Sigmoid colon (tissue), 7 donors: ENCODE data around the gene ARHGAP9. TPM values are rescaled to one million over a fixed set of nuclear protein-coding genes. Genes with fewer than 3 reads are reported as not detected.
A peak's percentile ranks its signal among the peaks of the same experiment; 100 is the strongest.

Experiments
- DNase-seq: peaks from one replicate; pipeline ENCODE4 v3.0.0-alpha.2; 2019
- H3K27ac ChIP-seq, 4 donors: fragments of 200-600 bp; sonication (generic); one replicate each; pipeline ENCODE4 v1.5.1; 2016 to 2019; ENCODE audit warnings: mild to moderate bottlenecking in 1 of 4
- H3K27me3 ChIP-seq, 3 donors: fragments of 200-600 bp; sonication (generic); one replicate each; pipeline ENCODE4 v1.5.1; 2019; ENCODE audit warnings: mild to moderate bottlenecking in 1 of 3
- H3K36me3 ChIP-seq, 4 donors: fragments of 200-600 bp; sonication (generic); one replicate each; pipeline ENCODE4 v1.5.1; 2016 to 2019
- H3K4me1 ChIP-seq, 4 donors: fragments of 200-600 bp; sonication (generic); one replicate each; pipeline ENCODE4 v1.5.1; 2017 to 2019
- H3K4me3 ChIP-seq, 4 donors: fragments of 200-600 bp; sonication (generic); one replicate each; pipeline ENCODE4 v1.5.1; 2017 to 2019; ENCODE audit warnings: mild to moderate bottlenecking in 2 of 4, moderate library complexity in 1 of 4
- H3K9me3 ChIP-seq, 4 donors: fragments of 200-600 bp in 3 of 4; sonication (generic) in 3 of 4; one replicate each; pipeline versions ENCODE4 v1.5.1 to v1.6.1; 2013 to 2019
- EP300 ChIP-seq, 4 donors: sonication (generic); formaldehyde crosslinking; IDR thresholded peaks; one replicate each; pipeline ENCODE4 v1.6.1; 2017; ENCODE audit warnings: antibody characterized with exemption in 4 of 4
- POLR2A ChIP-seq, 2 donors: fragments of 450-650 bp; IDR thresholded peaks; one replicate each; pipeline ENCODE4 v1.6.1; 2016; ENCODE audit warnings: antibody characterized with exemption in 2 of 2, mild to moderate bottlenecking in 2 of 2, moderate library complexity in 2 of 2
- POLR2AphosphoS5 ChIP-seq, 4 donors: sonication (generic); formaldehyde crosslinking; IDR thresholded peaks; one replicate each; pipeline ENCODE4 v1.6.1; 2017; ENCODE audit warnings: antibody characterized with exemption in 4 of 4
- WGBS, 2 donors: extraction: QIAGEN DNeasy Blood & Tissue Kit; methylation state at CpG; one replicate each; pipeline ENCODE4 v1.1.7; 2013; 5-methylcytosine and 5-hydroxymethylcytosine counted together
- intact Hi-C: fragments of 100-400 bp; cut with DNase I; formaldehyde crosslinking; loops from one replicate; pipeline ENCODE4 v1.15.1; 2023
- polyA plus RNA-seq, 3 donors: library from polyadenylated mRNA; stranded (reverse); fragments of 200-250 nt; gene quantifications; one replicate each; pipeline ENCODE4 v1.2.3, GENCODE V29; 2013
- total RNA-seq, 4 donors: library from RNA; depleted of rRNA; stranded (reverse); fragments of >200 nt; gene quantifications; one replicate each; pipeline ENCODE4 v1.1.0, GENCODE V29; 2016
- TF ChIP-seq, protein P1 (sequence below), 4 experiments: fragments of 450-650 bp in 3 of 4; fragments of 200-600 bp in 1 of 4; IDR thresholded peaks; one replicate each; pipeline ENCODE4 v1.5.1; 2016 to 2019; ENCODE audit warnings: antibody characterized with exemption in 4 of 4, mild to moderate bottlenecking in 3 of 4, moderate library complexity in 2 of 4
- donor health status: healthy with polysubstance abuse.
- donor health status: Bipolar disorder and iron deficiency.
- donor health status: healthy.

The ARHGAP9 gene
- total and polyA plus RNA-seq, 7 donors = 4.3 to 54.7 (median 6.6) TPM

DNA sequence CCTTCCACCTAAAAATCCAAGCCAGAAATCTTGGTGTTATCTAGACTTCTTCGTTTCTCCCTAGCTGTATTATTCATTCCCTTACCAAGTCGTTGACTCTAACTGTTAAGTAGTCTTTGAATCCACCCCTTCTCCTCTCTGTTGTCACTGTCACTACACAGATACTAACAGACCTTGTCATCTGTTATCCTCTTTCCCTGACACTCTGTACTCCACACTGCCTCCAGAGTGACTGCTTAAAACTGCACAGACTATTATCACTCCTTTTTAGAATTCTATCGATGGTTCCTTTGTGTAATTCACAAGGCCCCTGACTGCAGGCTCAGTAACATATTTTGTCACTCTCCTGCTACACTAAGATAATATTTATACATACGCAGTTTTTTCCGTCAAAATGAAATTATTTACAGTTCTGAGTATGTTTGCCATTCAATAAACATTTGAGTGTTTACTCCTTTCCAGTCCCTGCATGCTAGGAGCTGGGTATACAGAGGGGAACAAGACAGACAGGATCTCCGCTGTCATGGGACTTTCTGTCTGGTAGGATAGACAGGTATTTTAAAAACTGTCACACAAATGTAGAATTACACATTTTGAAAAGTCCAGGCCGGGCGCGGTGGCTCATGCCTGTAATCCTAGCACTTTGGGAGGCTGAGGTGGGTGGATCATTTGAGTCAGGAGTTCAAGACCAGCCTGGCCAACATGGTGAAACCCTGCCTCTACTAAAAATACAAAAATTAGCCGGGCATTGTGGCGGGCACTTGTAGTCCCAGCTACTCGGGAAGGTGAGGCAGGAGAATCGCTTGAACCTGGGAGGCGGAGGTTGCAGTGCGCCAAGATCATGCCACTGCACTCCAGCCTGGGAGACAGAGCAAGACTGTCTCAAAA lies 12.0 kb upstream of the ARHGAP9 start:
- Histone ChIP-seq H3K36me3 (peaks cover 19 to 62% (median 22%) of the 10 kb centered on the region in 4 donors), H3K27ac (no peak overlapping the region), H3K27me3 (no peaks in the 10 kb centered on the region), H3K4me3 (no peak overlapping the region), H3K9me3 (no peaks in the 10 kb centered on the region), H3K4me1 (peaks cover 0 to 22% (median 13%) of the 10 kb centered on the region in 4 donors)
- no peak for TF ChIP-seq EP300 (IDR thresholded peaks at IDR 0.05)
- TF ChIP-seq, protein P1, sequence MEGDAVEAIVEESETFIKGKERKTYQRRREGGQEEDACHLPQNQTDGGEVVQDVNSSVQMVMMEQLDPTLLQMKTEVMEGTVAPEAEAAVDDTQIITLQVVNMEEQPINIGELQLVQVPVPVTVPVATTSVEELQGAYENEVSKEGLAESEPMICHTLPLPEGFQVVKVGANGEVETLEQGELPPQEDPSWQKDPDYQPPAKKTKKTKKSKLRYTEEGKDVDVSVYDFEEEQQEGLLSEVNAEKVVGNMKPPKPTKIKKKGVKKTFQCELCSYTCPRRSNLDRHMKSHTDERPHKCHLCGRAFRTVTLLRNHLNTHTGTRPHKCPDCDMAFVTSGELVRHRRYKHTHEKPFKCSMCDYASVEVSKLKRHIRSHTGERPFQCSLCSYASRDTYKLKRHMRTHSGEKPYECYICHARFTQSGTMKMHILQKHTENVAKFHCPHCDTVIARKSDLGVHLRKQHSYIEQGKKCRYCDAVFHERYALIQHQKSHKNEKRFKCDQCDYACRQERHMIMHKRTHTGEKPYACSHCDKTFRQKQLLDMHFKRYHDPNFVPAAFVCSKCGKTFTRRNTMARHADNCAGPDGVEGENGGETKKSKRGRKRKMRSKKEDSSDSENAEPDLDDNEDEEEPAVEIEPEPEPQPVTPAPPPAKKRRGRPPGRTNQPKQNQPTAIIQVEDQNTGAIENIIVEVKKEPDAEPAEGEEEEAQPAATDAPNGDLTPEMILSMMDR (IDR thresholded peaks at IDR 0.05) = no peak
- TF ChIP-seq POLR2AphosphoS5 (IDR thresholded peaks at IDR 0.05) = no peak
- no peak for TF ChIP-seq POLR2A (IDR thresholded peaks at IDR 0.05)
- 91 to 92% methylated on average over 15 of the region's 15 CpGs for WGBS, 2 donors
- intact Hi-C loops = no loop called here
- DNase-seq = no peak

DNA sequence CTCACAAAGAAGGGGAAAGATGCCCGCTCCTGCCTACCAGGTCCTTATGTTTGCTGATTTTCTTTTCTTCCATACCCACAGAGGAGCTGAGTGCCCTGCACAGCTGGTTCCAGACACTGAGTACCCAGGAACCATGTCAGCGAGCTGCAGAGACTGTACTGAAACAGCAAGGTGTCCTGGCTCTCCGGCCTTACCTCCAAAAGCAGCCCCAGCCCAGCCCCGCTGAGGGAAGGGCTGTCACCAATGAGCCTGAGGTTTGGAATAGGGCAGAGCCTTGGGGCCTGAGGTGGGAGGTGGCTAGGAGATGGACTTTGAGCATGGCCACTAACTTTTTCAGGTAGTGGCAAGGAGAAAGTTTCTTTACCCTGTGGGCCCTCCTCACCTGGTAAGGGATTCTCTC lies 10.5 kb upstream of the ARHGAP9 start:
- TF ChIP-seq POLR2A (IDR thresholded peaks at IDR 0.05) = no peak
- TF ChIP-seq POLR2AphosphoS5 (IDR thresholded peaks at IDR 0.05) = no peak
- TF ChIP-seq, protein P1 (IDR thresholded peaks at IDR 0.05) = no peak
- TF ChIP-seq EP300 (IDR thresholded peaks at IDR 0.05) = no peak
- Histone ChIP-seq H3K27ac (no peak overlapping the region), H3K4me1 (peaks cover 0 to 22% (median 13%) of the 10 kb centered on the region in 4 donors), H3K4me3 (no peak overlapping the region), H3K36me3 (peaks cover 19 to 48% (median 22%) of the 10 kb centered on the region in 4 donors), H3K9me3 (no peaks in the 10 kb centered on the region), H3K27me3 (no peaks in the 10 kb centered on the region)
- no peak for DNase-seq
- intact Hi-C loops = no loop called here
- WGBS, 2 donors = 97 to 98% methylated on average over 4 of the region's 4 CpGs

DNA sequence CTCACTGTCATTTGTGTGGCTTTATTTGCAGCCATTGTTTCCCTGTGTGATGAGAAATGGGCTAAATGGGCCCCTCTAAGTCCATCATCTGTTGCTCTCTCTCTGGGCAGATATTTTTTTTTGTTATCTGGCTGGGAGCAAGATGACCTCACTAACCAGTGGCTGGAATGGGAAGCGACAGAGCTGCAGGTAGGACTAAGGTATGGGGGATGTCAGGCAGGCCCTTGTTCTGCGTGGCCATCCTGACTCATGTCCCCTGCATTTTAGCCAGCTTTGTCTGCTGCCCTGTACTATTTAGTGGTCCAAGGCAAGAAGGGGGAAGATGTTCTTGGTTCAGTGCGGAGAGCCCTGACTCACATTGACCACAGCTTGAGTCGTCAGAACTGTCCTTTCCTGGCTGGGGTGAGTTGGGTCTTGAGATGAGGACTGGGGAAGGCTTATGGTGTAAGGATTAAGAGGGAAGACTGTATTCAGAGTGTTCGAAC lies 9.5 kb upstream of the ARHGAP9 start:
- Histone ChIP-seq H3K4me3 (peak overlapping the region in 2 of 4 donors; percentile 80 to 97), H3K4me1 (peaks cover 0 to 22% (median 13%) of the 10 kb centered on the region in 4 donors), H3K9me3 (no peaks in the 10 kb centered on the region), H3K27me3 (no peaks in the 10 kb centered on the region), H3K27ac (peak overlapping the region in 1 of 4 donors; percentile 87), H3K36me3 (peaks cover 19 to 44% (median 22%) of the 10 kb centered on the region in 4 donors)
- intact Hi-C loops = loop anchor here (5.0 kb wide), 1 partner anchor 33 kb away; the partner anchor contains the start of genes DDIT3 and MBD6
- WGBS, 2 donors = 90 to 91% methylated on average over 5 of the region's 5 CpGs
- no peak for DNase-seq
- TF ChIP-seq POLR2AphosphoS5 (IDR thresholded peaks at IDR 0.05) (no peak), EP300 (IDR thresholded peaks at IDR 0.05) (no peak), POLR2A (IDR thresholded peaks at IDR 0.05) (no peak)
- TF ChIP-seq, protein P1 (IDR thresholded peaks at IDR 0.05) = no peak

DNA sequence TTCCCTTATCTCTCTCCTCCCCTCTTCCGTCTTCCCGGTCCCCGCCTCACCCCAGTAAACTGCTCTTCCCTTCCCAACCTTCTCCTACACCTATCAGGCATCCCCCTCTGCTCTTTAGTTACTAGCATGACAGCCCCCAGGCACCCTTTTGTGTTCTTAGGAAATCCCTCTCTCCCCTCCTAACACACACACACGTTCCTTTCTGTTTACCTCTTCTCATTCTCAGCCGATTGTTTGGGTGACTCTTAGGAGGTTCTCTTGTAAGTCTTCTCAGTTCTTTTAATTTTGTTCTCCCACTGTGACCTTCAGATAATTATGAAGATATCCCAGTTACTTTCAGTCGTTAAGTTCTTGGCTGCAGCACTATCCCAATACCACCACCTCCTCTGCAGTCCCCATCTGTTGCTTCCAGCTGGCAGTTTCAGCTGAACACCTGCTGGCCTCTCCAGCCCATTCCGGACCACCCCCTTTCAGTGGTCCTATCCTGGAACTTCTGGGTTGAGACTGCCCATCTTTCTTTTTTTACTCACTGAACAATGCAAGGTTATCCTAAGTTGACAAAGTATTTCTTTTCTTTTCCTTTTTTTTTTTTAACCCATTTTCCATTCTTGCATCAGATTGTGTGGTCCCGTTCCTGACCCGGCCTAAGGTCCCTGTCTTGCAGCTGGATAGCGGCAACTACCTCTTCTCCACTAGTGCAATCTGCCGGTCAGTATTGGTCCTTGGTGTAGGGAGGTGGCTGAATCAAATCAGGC lies 8.9 kb upstream of the ARHGAP9 start:
- no peak for DNase-seq
- Histone ChIP-seq H3K27ac (peak overlapping the region; percentile 81 to 87 (median 86)), H3K4me1 (peaks cover 0 to 22% (median 13%) of the 10 kb centered on the region in 4 donors), H3K9me3 (no peaks in the 10 kb centered on the region), H3K4me3 (peak overlapping the region; percentile 80 to 97 (median 92)), H3K27me3 (no peaks in the 10 kb centered on the region), H3K36me3 (peaks cover 19 to 40% (median 22%) of the 10 kb centered on the region in 4 donors)
- TF ChIP-seq EP300 (IDR thresholded peaks at IDR 0.05) (no peak), POLR2AphosphoS5 (IDR thresholded peaks at IDR 0.05) (no peak), POLR2A (IDR thresholded peaks at IDR 0.05) (no peak)
- TF ChIP-seq, protein P1 (IDR thresholded peaks at IDR 0.05) = no peak
- WGBS, 2 donors = 28 to 35% methylated on average over 11 of the region's 11 CpGs
- intact Hi-C loops = loop anchor here (5.0 kb wide), 1 partner anchor 34 kb away; the partner anchor contains the start of genes DDIT3 and MBD6
